ENCODE measurements around the gene GSK3A. TPM values are rescaled to one million over a fixed set of nuclear protein-coding genes. Genes with fewer than 3 reads are reported as not detected.

GSK3A gene
- total and polyA plus RNA-seq, 2 of the 8 experiments (the other 6 are each of a cell fraction or from before 2014, with no cell fraction given), result 55.3 to 84.0 TPM

DNA sequence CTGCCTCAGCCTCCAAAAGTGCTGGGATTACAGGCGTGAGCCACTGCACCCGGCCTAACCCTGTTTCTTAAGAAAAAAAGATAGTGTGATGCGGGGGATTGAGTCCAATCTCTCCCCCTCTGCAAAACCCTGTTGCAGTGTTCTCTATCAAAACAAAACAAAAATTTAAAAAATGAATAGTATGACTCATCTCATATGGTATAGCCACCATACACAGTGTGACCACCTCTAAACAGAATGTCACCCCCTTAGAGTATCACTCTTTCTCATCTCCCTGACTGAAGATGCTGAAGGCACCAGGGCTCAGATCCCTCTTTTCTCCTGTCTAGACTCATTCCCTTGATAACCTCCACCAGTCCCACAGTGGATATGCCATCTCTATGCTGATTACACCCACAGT is 19.4 kb upstream of the GSK3A start:
- H3K23me2 ChIP-seq (ENCODE audit: low read depth, low read length), result no peaks in the 10 kb centered on the region
- WGBS, 2 experiments (ENCODE audit: extremely low coverage in 1 of 2, insufficient coverage in 1 of 2, insufficient read length in 1 of 2, insufficient replicate concordance in 2 of 2, low coverage in 1 of 2, low lambda C conversion rate in 2 of 2, missing lambda C conversion rate in 1 of 2), result 100% methylated on average over 3 of the region's 3 CpGs; no CpG with 5 or more reads in 1 of the 2 experiments
- no peak overlapping the region for H3K4me3 ChIP-seq (ENCODE audit: extremely low read depth in 1 of 4, insufficient read depth in 2 of 4, low read depth in 3 of 4, low read length in 4 of 4)
- no peaks in the 10 kb centered on the region for H3K4me1 ChIP-seq (replicated peaks in 1 of 4; ENCODE audit: control insufficient read depth in 3 of 4, insufficient read depth in 4 of 4, low read length in 3 of 4)
- no peak overlapping the region for H4K5ac ChIP-seq (ENCODE audit: insufficient read length, low read depth, low read length)
- H3K79me2 ChIP-seq (ENCODE audit: control insufficient read depth in 1 of 2, insufficient read depth in 2 of 2, low read length in 2 of 2), result no peaks in the 10 kb centered on the region
- ChIA-PET CTCF (ENCODE audit: partially characterized antibody) (interaction anchor here (1.4 to 9.1 kb wide), 3 partner anchors 15 to 33 kb away, joined by 8 to 75 read pairs (median 55); no protein-coding TSS in a partner anchor), POLR2A (ENCODE audit: partially characterized antibody) (interaction anchor here (1.3 kb wide), 1 partner anchor 15 kb away, joined by 3 read pairs; no protein-coding TSS in a partner anchor)
- no peak overlapping the region for H3K56ac ChIP-seq (replicated peaks; ENCODE audit: insufficient read length, low read depth, low read length)
- no peak overlapping the region for H2AFZ ChIP-seq (ENCODE audit: low read length)
- no peaks in the 10 kb centered on the region for H3K36me3 ChIP-seq (ENCODE audit: control insufficient read depth in 2 of 4, insufficient read depth in 4 of 4, low read length in 3 of 4)
- H2BK15ac ChIP-seq (ENCODE audit: low read length), result no peak overlapping the region
- no peak overlapping the region for H4K91ac ChIP-seq (replicated peaks; ENCODE audit: insufficient read length, low read length)
- H3K14ac ChIP-seq (ENCODE audit: insufficient read length), result no peak overlapping the region
- no peak overlapping the region for H2BK5ac ChIP-seq (ENCODE audit: low read depth, low read length)
- no peak overlapping the region for H3K27ac ChIP-seq (ENCODE audit: low read depth, low read length)
- H2AK5ac ChIP-seq (ENCODE audit: low read depth, low read length), result no peak overlapping the region; the same call in 1 of the 2 replicates
- H2BK12ac ChIP-seq (ENCODE audit: low read depth, low read length), result no peak overlapping the region
- no peak overlapping the region for H3K4ac ChIP-seq (replicated peaks; ENCODE audit: insufficient read length, low read depth, low read length)
- no peak overlapping the region for H3K23ac ChIP-seq (ENCODE audit: insufficient read length)
- H2BK120ac ChIP-seq (replicated peaks; ENCODE audit: low read depth, low read length), result no peak overlapping the region
- no peak overlapping the region for H3K9ac ChIP-seq (replicated peaks in 1 of 4; ENCODE audit: extremely low read depth in 1 of 4, low read depth in 3 of 4, low read length in 3 of 4)
- H4K20me1 ChIP-seq (replicated peaks in 1 of 2; ENCODE audit: control insufficient read depth in 1 of 2, insufficient read depth in 2 of 2, low read length in 2 of 2), result no peaks in the 10 kb centered on the region
- no peak overlapping the region for H3K4me2 ChIP-seq (ENCODE audit: insufficient read depth in 1 of 2, low read depth in 2 of 2, low read length in 2 of 2)
- no peaks in the 10 kb centered on the region for H3K9me3 ChIP-seq (ENCODE audit: insufficient read depth in 2 of 2, low read depth in 1 of 2, low read length in 1 of 2)
- H3K79me1 ChIP-seq (ENCODE audit: low read depth, low read length), result no peaks in the 10 kb centered on the region
- DNase-seq (ENCODE audit: low read depth in 1 of 2, low spot score in 2 of 2), result no peak
- H3K18ac ChIP-seq (ENCODE audit: extremely low read depth, low read length), result no peak overlapping the region
- no peak overlapping the region for H2BK20ac ChIP-seq (ENCODE audit: low read length)
- no peak overlapping the region for H4K8ac ChIP-seq (ENCODE audit: extremely low read depth, insufficient read depth, low read length)
- peaks cover 0 to 2% (median 0%) of the 10 kb centered on the region in 4 experiments; a peak in 1 of 7 replicates for H3K27me3 ChIP-seq (replicated peaks in 1 of 4; ENCODE audit: control insufficient read depth in 3 of 4, extremely low read depth in 1 of 4, insufficient read depth in 3 of 4, low read length in 3 of 4)
- FAIRE-seq, result no peak
- TF ChIP-seq CBX5 (IDR thresholded peaks at IDR 0.05; ENCODE audit: low read depth, low read length) (no peak), CEBPB (IDR thresholded peaks at IDR 0.05; ENCODE audit: low read depth, low read length) (no peak), TAF1 (IDR thresholded peaks at IDR 0.05; ENCODE audit: low read depth, low read length) (no peak), HDAC6 (IDR thresholded peaks at IDR 0.05; ENCODE audit: low read depth, low read length) (no peak), TEAD4 (IDR thresholded peaks at IDR 0.05; ENCODE audit: low read depth, low read length) (no peak), SAP30 (IDR thresholded peaks at IDR 0.05; ENCODE audit: insufficient read depth, insufficient replicate concordance, low read length) (no peak), KDM4A (IDR thresholded peaks at IDR 0.05; ENCODE audit: low read depth, low read length, severe bottlenecking) (no peak), HDAC2 (IDR thresholded peaks at IDR 0.05; ENCODE audit: borderline replicate concordance in 1 of 2, low read depth in 2 of 2, low read length in 2 of 2) (no peak), ASH2L (IDR thresholded peaks at IDR 0.05; ENCODE audit: low read length) (no peak), CREB1 (IDR thresholded peaks at IDR 0.05) (no peak), KDM1A (IDR thresholded peaks at IDR 0.05; ENCODE audit: borderline replicate concordance, low read length) (no peak), NANOG (IDR thresholded peaks at IDR 0.05; ENCODE audit: insufficient read depth, low read depth, low read length, poor library complexity, severe bottlenecking) (no peak), JUND (IDR thresholded peaks at IDR 0.05; ENCODE audit: low read length) (no peak)
- TF ChIP-seq, protein P1, sequence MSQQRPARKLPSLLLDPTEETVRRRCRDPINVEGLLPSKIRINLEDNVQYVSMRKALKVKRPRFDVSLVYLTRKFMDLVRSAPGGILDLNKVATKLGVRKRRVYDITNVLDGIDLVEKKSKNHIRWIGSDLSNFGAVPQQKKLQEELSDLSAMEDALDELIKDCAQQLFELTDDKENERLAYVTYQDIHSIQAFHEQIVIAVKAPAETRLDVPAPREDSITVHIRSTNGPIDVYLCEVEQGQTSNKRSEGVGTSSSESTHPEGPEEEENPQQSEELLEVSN (IDR thresholded peaks at IDR 0.05), result no peak
